ENCODE results near the gene GALP.

DNA sequence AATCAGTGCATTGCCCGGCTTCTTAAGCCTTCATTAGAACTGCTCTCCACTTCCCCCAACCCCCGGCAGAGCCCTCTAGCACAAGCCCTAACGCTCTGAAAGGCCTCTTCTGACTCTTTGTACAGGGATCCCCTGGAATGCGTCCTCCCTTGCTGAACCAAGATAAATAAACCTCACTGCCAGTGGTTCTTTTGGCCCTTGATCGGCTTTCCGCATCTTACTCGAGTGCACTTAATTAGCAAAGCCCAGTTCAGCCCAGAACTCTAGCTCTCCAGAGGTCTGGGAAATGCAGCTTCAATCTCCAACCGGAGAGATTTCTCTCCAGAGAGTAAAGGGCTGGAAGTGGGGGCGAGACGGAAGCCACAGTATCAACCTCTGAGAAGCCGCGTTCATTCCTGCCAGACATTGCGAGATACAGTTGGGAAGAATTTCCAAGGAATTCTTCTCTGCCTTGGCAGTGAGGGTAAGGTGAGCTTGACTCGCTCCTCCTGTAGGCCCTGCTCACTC is 43.4 kb upstream of the GALP start:
- no peak for TF ChIP-seq ZNF114 (CRISPR knock-in tag; IDR thresholded peaks at IDR 0.05)
- TF ChIP-seq, protein P1, sequence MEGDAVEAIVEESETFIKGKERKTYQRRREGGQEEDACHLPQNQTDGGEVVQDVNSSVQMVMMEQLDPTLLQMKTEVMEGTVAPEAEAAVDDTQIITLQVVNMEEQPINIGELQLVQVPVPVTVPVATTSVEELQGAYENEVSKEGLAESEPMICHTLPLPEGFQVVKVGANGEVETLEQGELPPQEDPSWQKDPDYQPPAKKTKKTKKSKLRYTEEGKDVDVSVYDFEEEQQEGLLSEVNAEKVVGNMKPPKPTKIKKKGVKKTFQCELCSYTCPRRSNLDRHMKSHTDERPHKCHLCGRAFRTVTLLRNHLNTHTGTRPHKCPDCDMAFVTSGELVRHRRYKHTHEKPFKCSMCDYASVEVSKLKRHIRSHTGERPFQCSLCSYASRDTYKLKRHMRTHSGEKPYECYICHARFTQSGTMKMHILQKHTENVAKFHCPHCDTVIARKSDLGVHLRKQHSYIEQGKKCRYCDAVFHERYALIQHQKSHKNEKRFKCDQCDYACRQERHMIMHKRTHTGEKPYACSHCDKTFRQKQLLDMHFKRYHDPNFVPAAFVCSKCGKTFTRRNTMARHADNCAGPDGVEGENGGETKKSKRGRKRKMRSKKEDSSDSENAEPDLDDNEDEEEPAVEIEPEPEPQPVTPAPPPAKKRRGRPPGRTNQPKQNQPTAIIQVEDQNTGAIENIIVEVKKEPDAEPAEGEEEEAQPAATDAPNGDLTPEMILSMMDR (conservative IDR thresholded peaks at IDR 0.05; ENCODE audit: low read depth in 2 of 2), result no peak
